Measurements from ENCODE around the gene COL13A1. TPM values are rescaled to one million over a fixed set of nuclear protein-coding genes. Genes with fewer than 3 reads are reported as not detected.

The COL13A1 gene
- total RNA-seq, 1 donor from 2014 or later = 9.2 TPM

DNA sequence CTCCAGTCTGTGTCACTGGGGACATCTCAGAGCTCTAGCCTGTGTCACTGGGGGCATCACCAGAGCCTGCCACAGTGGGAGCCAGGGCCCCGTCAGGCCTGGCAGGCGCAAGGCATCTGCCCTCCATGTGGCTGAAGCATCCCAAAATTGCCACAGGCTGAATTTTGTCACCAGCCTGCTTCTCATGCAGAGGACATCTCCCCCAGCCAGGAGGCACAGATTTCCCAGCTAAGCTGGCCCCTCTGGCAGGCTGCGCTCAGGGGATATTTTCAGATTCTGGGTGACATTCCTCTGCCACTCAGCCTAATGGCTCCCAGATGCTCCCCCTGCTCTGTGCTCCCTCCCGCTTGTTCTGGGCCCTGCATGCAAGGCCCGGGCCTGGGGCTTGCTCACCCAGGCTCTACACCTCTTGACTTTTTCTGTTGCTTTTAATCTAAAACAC is 64.6 kb downstream of the COL13A1 start:
- Histone ChIP-seq H3K9me3 (no peaks in the 10 kb centered on the region), H3K4me1 (peaks cover 16% of the 10 kb centered on the region), H3K4me3 (no peak overlapping the region), H3K27ac (peak overlapping the region; percentile 49), H3K27me3 (ENCODE audit: low read depth) (no peaks in the 10 kb centered on the region), H3K36me3 (no peaks in the 10 kb centered on the region)
- TF ChIP-seq, protein P1, sequence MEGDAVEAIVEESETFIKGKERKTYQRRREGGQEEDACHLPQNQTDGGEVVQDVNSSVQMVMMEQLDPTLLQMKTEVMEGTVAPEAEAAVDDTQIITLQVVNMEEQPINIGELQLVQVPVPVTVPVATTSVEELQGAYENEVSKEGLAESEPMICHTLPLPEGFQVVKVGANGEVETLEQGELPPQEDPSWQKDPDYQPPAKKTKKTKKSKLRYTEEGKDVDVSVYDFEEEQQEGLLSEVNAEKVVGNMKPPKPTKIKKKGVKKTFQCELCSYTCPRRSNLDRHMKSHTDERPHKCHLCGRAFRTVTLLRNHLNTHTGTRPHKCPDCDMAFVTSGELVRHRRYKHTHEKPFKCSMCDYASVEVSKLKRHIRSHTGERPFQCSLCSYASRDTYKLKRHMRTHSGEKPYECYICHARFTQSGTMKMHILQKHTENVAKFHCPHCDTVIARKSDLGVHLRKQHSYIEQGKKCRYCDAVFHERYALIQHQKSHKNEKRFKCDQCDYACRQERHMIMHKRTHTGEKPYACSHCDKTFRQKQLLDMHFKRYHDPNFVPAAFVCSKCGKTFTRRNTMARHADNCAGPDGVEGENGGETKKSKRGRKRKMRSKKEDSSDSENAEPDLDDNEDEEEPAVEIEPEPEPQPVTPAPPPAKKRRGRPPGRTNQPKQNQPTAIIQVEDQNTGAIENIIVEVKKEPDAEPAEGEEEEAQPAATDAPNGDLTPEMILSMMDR (IDR thresholded peaks at IDR 0.05) = no peak
- intact Hi-C loops (cut with DNase I) = no loop called here
- peak; percentile 14 to 43 for ATAC-seq
- no peak for DNase-seq

DNA sequence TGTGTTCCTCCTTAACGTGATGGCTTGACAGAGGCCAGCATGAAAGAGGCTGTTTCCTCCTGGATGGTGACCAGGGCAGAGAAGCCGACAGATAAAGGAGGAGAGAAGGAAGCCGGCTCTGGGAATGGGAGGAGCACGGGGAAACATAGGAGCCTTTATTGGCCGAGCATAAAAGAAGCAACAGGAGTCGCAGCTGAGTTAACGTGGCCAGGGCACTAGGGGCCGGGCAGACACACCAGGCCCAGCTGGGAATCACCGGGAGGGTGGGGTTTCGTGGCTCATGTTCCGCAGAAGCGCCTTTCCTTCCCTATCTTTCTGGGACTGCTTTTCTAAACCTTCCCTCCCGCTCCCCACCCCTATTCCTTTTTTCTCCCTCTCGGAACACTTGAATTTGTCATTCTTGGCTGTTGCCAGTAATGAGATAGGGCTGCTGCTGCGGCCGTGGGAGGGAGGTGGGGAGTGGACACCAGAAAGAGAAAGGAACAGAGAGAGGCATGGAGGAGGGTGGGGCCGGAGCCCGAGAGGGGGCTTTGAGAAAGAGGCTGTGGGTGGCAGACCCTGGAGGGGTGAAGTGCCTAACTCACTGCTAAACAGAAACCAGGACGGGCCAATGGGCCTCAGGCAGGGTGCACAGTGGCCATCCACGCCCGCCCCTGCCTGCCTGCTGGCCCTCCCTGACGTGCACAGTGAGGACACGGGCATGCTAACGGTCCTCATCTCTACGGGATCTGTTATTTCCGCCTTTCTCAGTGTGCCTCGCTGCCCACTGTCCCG is 65.2 kb downstream of the COL13A1 start:
- H3K36me3 ChIP-seq = no peaks in the 10 kb centered on the region
- TF ChIP-seq, protein P1 (IDR thresholded peaks at IDR 0.05) = no peak
- ATAC-seq (peak; percentile 39 to 40), DNase-seq (no peak)
- peak overlapping the region; percentile 49 for H3K27ac ChIP-seq
- peaks cover 10% of the 10 kb centered on the region for H3K4me1 ChIP-seq
- no peaks in the 10 kb centered on the region for H3K27me3 ChIP-seq (ENCODE audit: low read depth)
- no peaks in the 10 kb centered on the region for H3K9me3 ChIP-seq
- peak overlapping the region; percentile 17 for H3K4me3 ChIP-seq
- intact Hi-C loops (cut with DNase I) = no loop called here

DNA sequence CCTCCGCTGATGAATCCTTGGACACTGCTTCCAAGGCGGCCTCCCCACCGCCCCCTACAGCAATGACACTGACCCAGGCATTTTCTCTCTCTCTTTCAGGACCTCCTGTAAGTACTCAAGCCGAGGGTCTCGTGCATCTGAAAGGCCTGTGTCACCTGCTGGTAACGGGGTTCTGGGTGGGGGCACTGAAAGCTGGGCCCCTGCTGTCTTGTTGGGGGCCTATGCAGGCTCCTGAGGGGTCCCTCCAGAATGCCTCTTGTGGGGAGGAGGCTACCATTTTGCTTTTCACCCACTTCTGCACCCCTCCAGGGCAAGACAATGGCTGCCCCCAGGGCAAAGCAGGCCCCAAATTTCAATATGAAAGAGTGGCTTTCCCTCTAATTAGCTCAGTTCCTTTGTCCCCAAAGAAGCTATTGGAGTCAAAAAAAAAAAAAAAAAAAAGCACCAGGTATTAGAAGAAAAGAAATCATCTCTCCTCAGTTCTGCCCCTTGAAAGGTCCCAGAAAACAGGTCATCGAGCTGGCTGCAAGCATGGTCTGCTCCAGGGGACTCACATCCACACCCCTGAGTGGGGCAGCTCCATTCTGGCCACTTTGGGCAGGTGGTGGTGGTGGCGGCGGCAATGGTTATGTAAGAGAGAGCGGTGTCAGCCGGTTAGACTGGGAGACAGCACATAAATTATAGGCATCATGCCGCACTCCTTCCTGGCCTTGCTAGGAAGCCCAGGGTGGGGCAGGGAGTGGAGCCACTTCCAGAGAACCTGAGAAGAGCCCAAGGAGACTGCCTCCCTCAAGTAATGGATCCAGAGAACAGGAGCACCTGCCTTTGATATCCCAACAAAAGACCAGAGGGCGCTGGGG is 66.2 kb downstream of the COL13A1 start:
- H3K27ac ChIP-seq = no peak overlapping the region
- ATAC-seq = no peak
- TF ChIP-seq, protein P1 (IDR thresholded peaks at IDR 0.05) = no peak

DNA sequence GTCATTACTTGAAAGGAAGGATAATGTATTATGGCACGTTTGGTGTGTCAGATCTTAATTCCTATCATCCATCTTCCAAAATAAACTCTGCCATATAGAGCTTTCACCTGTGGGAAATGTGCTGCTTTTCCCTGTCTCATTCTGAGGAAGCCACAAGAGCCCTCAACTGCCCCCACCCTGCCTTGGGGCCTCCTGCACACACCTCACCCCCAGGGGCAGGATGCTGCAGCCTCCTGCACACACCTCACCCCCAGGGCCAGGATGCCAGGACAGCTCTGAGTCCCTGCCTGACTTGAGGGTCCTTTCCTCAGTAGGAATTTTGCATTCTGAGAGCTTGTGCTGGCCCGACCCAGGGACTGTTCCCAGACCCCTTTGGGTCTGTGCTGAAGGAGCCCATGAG is 67.1 kb downstream of the COL13A1 start:
- Histone ChIP-seq H3K9me3 (no peaks in the 10 kb centered on the region), H3K4me1 (peaks cover 10% of the 10 kb centered on the region), H3K27me3 (ENCODE audit: low read depth) (no peaks in the 10 kb centered on the region), H3K27ac (no peak overlapping the region), H3K36me3 (no peaks in the 10 kb centered on the region), H3K4me3 (no peak overlapping the region)
- intact Hi-C loops (cut with DNase I) = no loop called here
- TF ChIP-seq, protein P1 (IDR thresholded peaks at IDR 0.05) = no peak
- ATAC-seq (no peak), DNase-seq (no peak)

More for the DNA sequence above, 66.2 kb downstream of the COL13A1 start:
- Histone ChIP-seq H3K27me3 (ENCODE audit: low read depth) (no peaks in the 10 kb centered on the region), H3K9me3 (no peaks in the 10 kb centered on the region), H3K4me3 (no peak overlapping the region), H3K36me3 (no peaks in the 10 kb centered on the region), H3K4me1 (peaks cover 10% of the 10 kb centered on the region)
- no peak for DNase-seq
- intact Hi-C loops (cut with DNase I) = no loop called here

DNA sequence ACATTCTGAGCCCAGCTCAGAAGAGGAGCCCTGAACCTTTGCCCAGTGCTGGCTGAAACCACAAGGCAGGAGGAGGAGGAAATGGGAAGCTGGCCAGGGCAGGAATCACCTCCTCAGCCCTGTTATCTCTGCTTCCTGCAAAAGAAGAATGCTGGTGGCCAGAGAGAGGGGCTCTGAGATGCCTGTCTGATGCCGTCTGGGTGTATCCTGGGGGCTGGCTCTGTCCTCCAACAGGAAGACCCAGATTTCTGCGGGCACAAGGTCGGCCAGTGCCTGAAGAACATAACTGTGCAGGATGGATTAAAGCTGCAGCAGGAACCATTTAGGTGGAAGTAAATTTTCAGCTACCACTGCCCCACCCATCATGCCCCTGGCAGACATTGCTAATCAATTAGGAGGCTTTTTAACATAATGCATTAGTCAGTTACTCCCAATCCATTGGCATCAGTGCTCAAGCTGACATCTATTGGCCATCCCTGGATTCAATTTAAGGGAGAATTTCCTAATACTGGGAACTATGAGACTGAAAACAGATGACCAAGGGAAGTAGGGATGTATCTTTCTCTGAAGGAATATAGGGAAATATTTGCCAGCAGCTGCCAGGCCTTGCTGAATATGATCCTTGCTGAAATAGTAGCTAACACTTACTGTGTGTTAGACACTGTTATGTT is 67.7 kb downstream of the COL13A1 start:
- H3K27ac ChIP-seq = no peak overlapping the region
- ATAC-seq (no peak), DNase-seq (no peak)
- H3K4me1 ChIP-seq = peaks cover 10% of the 10 kb centered on the region
- no peaks in the 10 kb centered on the region for H3K9me3 ChIP-seq
- no peaks in the 10 kb centered on the region for H3K27me3 ChIP-seq (ENCODE audit: low read depth)
- intact Hi-C loops (cut with DNase I) = no loop called here
- no peaks in the 10 kb centered on the region for H3K36me3 ChIP-seq
- TF ChIP-seq, protein P1 (IDR thresholded peaks at IDR 0.05) = no peak
- no peak overlapping the region for H3K4me3 ChIP-seq
